GM19372 (cell line): ENCODE results near the gene CD4.
A peak's percentile ranks its signal among the peaks of the same experiment; 100 is the strongest.

Source experiments
- ATAC-seq: cut with Tn5 transposase; IDR thresholded peaks from one replicate; pipeline ENCODE4 v1.9.1; 2021; ENCODE audit warnings: mild to moderate bottlenecking, low read depth, moderate library complexity; ENCODE audit not compliant: unreplicated experiment

Gene CD4

GRCh38 chr12:6764011-6764828, 25.1 kb upstream of the CD4 start:
- ATAC-seq, result peak; percentile 73

- ATAC-seq, result no peak
Measured at GRCh38 chr12:6765048-6765633, 24.2 kb upstream of the CD4 start.

- ATAC-seq, result peak; percentile 14
Measured at GRCh38 chr12:6765634-6766581, 23.4 kb upstream of the CD4 start, which contains the start of gene PTMS. TSS of gene PTMS (plus strand) at chr12:6766363. CDS start at chr12:6766706, 343 bp downstream.

- ATAC-seq, result peak; percentile 59
Measured at GRCh38 chr12:6766651-6767349, 22.5 kb upstream of the CD4 start.

- ATAC-seq, result no peak
Measured at GRCh38 chr12:6767353-6768319, 21.7 kb upstream of the CD4 start.

- no peak for ATAC-seq
Measured at GRCh38 chr12:6768437-6768914, 20.9 kb upstream of the CD4 start.

- no peak for ATAC-seq
Measured at GRCh38 chr12:6768990-6769389, 20.3 kb upstream of the CD4 start.

- no peak for ATAC-seq
Measured at GRCh38 chr12:6769666-6770065, 19.7 kb upstream of the CD4 start.

- ATAC-seq, result no peak
Measured at GRCh38 chr12:6770094-6770493, 19.2 kb upstream of the CD4 start.

- no peak for ATAC-seq
Measured at GRCh38 chr12:6770600-6770999, 18.7 kb upstream of the CD4 start.

GRCh38 chr12:6771091-6771495, 18.2 kb upstream of the CD4 start:
- no peak for ATAC-seq

GRCh38 chr12:6771509-6772330, 17.6 kb upstream of the CD4 start:
- ATAC-seq, result no peak

- no peak for ATAC-seq
Measured at GRCh38 chr12:6772331-6772695, 17.0 kb upstream of the CD4 start, which contains the start of gene LAG3. TSS of gene LAG3 (plus strand) at chr12:6772520. CDS start at chr12:6772853, 333 bp downstream.

GRCh38 chr12:6772726-6773589, 16.4 kb upstream of the CD4 start:
- ATAC-seq, result no peak

GRCh38 chr12:6773590-6774351, 15.6 kb upstream of the CD4 start:
- ATAC-seq, result no peak

- no peak for ATAC-seq
Measured at GRCh38 chr12:6774499-6775062, 14.7 kb upstream of the CD4 start.
